Ascending aorta (tissue), 2 donors: ENCODE results near the gene AS3MT. TPM values are rescaled to one million over a fixed set of nuclear protein-coding genes. Genes with fewer than 3 reads are reported as not detected.
"Not testable (repeated sequence)": the region's sequence is repeated elsewhere in the genome, so short reads cannot be mapped to it uniquely, and the experiment has no call there.

ENCODE experiments used
- DNase-seq, 2 donors: peaks; one replicate each; pipeline ENCODE4 v3.0.0-alpha.2; 2019; ENCODE audit warnings: low spot score in 2 of 2
- H3K27ac ChIP-seq, 2 donors: fragments of 200-600 bp; sonication (generic); one replicate each; pipeline ENCODE4 v1.5.1; 2016 to 2017; ENCODE audit warnings: mild to moderate bottlenecking in 1 of 2
- H3K27me3 ChIP-seq: fragments of 200-600 bp; sonication (generic); one replicate; pipeline ENCODE4 v1.5.1; 2017
- H3K36me3 ChIP-seq, 2 donors: fragments of 200-600 bp; sonication (generic); one replicate each; pipeline ENCODE4 v1.5.1; 2016
- H3K4me1 ChIP-seq, 2 donors: fragments of 200-600 bp; sonication (generic); one replicate each; pipeline ENCODE4 v1.5.1; 2016 to 2017; ENCODE audit warnings: mild to moderate bottlenecking in 1 of 2
- H3K4me3 ChIP-seq, 2 donors: fragments of 200-600 bp; sonication (generic); one replicate each; pipeline ENCODE4 v1.5.1; 2016 to 2017; ENCODE audit warnings: mild to moderate bottlenecking in 1 of 2
- H3K9me3 ChIP-seq, 2 donors: fragments of 200-600 bp; sonication (generic); one replicate each; pipeline ENCODE4 v1.5.1; 2016
- CTCF ChIP-seq, 3 experiments: fragments of 200-600 bp in 2 of 3; fragments of 450-650 bp in 1 of 3; sonication (generic) in 2 of 3; IDR thresholded peaks; one replicate each; pipeline ENCODE4 v1.5.1; 2016 to 2019; ENCODE audit warnings: antibody characterized with exemption in 3 of 3, mild to moderate bottlenecking in 1 of 3, moderate library complexity in 1 of 3
- intact Hi-C: fragments of 100-400 bp; cut with DNase I; formaldehyde crosslinking; loops from one replicate; pipeline ENCODE4 v1.15.1; 2023
- total RNA-seq: library from RNA; depleted of rRNA; stranded (reverse); fragments of >200 nt; gene quantifications from one replicate; pipeline ENCODE4 v1.1.0, GENCODE V29; 2016

AS3MT gene
- total RNA-seq, 1 donor from 2014 or later: 1.4 TPM

- Histone ChIP-seq H3K4me1 (peaks cover 0 to 4% of the 10 kb centered on the region in 2 donors), H3K36me3 (no peaks in the 10 kb centered on the region), H3K9me3 (peaks cover 0 to 5% of the 10 kb centered on the region in 2 donors), H3K27me3 (no peaks in the 10 kb centered on the region), H3K4me3 (no peak within 1 kb of the TSS), H3K27ac (no peak within 1 kb of the TSS)
- intact Hi-C loops: loop anchor here (5.0 to 10.0 kb wide), 2 partner anchors 230 to 498 kb away; no protein-coding TSS in a partner anchor
- no peak for DNase-seq
- no peak for TF ChIP-seq CTCF (IDR thresholded peaks at IDR 0.05)
Measured at GRCh38 chr10:102837230-102837721, 32.0 kb upstream of the AS3MT start, which contains the start of gene CYP17A1. Gene CYP17A1, minus strand, starts transcription at chr10:102837413. Its CDS starts 52 bp downstream, at chr10:102837361.

- H3K4me1 ChIP-seq, DNase-seq, H3K9me3 ChIP-seq, H3K4me3 ChIP-seq, H3K27ac ChIP-seq, H3K36me3 ChIP-seq, H3K27me3 ChIP-seq: not testable (repeated sequence)
- intact Hi-C loops: loop anchor here (5.0 to 10.0 kb wide), 2 partner anchors 229 to 496 kb away; no protein-coding TSS in a partner anchor
Measured at GRCh38 chr10:102838276-102838927, 30.9 kb upstream of the AS3MT start.

GRCh38 chr10:102841827-102842345 lies 27.4 kb upstream of the AS3MT start:
- TF ChIP-seq CTCF (IDR thresholded peaks at IDR 0.05): no peak
- H3K27ac ChIP-seq: no peak overlapping the region
- intact Hi-C loops: no loop called here
- H3K36me3 ChIP-seq: no peaks in the 10 kb centered on the region
- no peaks in the 10 kb centered on the region for H3K27me3 ChIP-seq
- H3K4me1 ChIP-seq: no peaks in the 10 kb centered on the region
- H3K9me3 ChIP-seq: peaks cover 4 to 5% of the 10 kb centered on the region in 2 donors
- DNase-seq: no peak
- H3K4me3 ChIP-seq: no peak overlapping the region

GRCh38 chr10:102843139-102843538 lies 26.1 kb upstream of the AS3MT start:
- H3K27ac ChIP-seq, H3K27me3 ChIP-seq, DNase-seq, H3K36me3 ChIP-seq, H3K9me3 ChIP-seq, H3K4me3 ChIP-seq, H3K4me1 ChIP-seq, intact Hi-C loops: not testable (repeated sequence)

GRCh38 chr10:102844190-102844776 lies 25.0 kb upstream of the AS3MT start:
- intact Hi-C loops, H3K9me3 ChIP-seq: not testable (repeated sequence)

GRCh38 chr10:102845352-102845902 lies 23.8 kb upstream of the AS3MT start:
- peaks cover 0 to 4% of the 10 kb centered on the region in 2 donors for H3K9me3 ChIP-seq
- H3K4me1 ChIP-seq: no peaks in the 10 kb centered on the region
- TF ChIP-seq CTCF (IDR thresholded peaks at IDR 0.05): no peak
- no peak overlapping the region for H3K4me3 ChIP-seq
- no peak for DNase-seq
- intact Hi-C loops: no loop called here
- no peaks in the 10 kb centered on the region for H3K36me3 ChIP-seq
- no peaks in the 10 kb centered on the region for H3K27me3 ChIP-seq
- no peak overlapping the region for H3K27ac ChIP-seq

More at GRCh38 chr10:102844190-102844776, 25.0 kb upstream of the AS3MT start:
- H3K27ac ChIP-seq, H3K4me1 ChIP-seq, H3K4me3 ChIP-seq, H3K36me3 ChIP-seq, H3K27me3 ChIP-seq, DNase-seq: not testable (repeated sequence)

GRCh38 chr10:102850025-102850518 lies 19.2 kb upstream of the AS3MT start:
- TF ChIP-seq CTCF (IDR thresholded peaks at IDR 0.05): no peak
- Histone ChIP-seq H3K27ac (no peak overlapping the region), H3K9me3 (no peaks in the 10 kb centered on the region), H3K4me3 (no peak overlapping the region), H3K27me3 (no peaks in the 10 kb centered on the region), H3K36me3 (no peaks in the 10 kb centered on the region), H3K4me1 (peaks cover 0 to 6% of the 10 kb centered on the region in 2 donors)
- no peak for DNase-seq
- intact Hi-C loops: no loop called here

- intact Hi-C loops, H3K4me1 ChIP-seq, H3K9me3 ChIP-seq, H3K4me3 ChIP-seq, DNase-seq, H3K27me3 ChIP-seq, H3K27ac ChIP-seq, H3K36me3 ChIP-seq: not testable (repeated sequence)
Measured at GRCh38 chr10:102853237-102853636, 16.0 kb upstream of the AS3MT start.

GRCh38 chr10:102855731-102856436 lies 13.4 kb upstream of the AS3MT start:
- DNase-seq, H3K27ac ChIP-seq, H3K4me3 ChIP-seq, H3K4me1 ChIP-seq, H3K27me3 ChIP-seq, intact Hi-C loops, H3K9me3 ChIP-seq, H3K36me3 ChIP-seq: not testable (repeated sequence)
